SHP77 (cell line): ENCODE results near the gene HM13.
"Not testable (repeated sequence)": the region's sequence is repeated elsewhere in the genome, so short reads cannot be mapped to it uniquely, and the experiment has no call there.

Source experiments
- DNase-seq, 2 experiments: peaks; one replicate each; lab custom pipeline; 2025; lab: John Stamatoyannopoulos, UW

The HM13 gene

GRCh38 chr20:31543966-31544598, 29.8 kb downstream of the HM13 start:
- DNase-seq: no peak

- no peak for DNase-seq
Observed at GRCh38 chr20:31544600-31544999, 30.4 kb downstream of the HM13 start.

GRCh38 chr20:31545621-31546040, 31.4 kb downstream of the HM13 start:
- not testable (repeated sequence) for DNase-seq

DNA sequence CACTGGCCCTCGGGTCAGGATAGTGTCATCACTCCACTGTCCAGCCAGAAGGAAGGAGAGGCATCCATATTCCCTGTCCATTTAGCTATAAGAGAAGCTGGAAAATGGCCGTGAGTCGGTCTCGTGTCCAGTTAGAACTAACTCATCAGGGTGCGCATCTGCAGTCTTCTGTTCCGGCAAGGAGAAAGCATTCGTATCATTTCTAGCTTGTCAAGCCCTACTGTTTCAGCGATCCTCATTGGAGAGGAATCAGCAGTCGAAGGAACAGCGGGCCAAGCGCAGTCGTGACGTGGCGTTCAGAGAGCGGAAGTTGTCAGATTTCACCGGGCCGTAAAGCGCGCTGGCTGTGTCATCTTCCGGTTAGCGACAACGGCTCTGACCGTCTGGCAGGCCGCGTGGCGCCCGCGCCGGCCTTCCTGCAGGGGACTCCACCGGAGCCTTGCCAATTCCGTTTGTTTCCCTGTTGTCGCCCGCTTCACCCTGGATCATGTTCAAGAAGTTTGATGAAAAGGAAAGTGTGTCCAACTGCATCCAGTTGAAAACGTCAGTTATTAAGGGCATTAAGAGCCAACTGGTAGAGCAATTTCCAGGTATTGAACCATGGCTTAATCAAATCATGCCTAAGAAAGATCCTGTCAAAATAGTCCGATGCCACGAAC, 32.9 kb downstream of the HM13 start:
- peak; percentile 67 to 69 for DNase-seq

GRCh38 chr20:31547720-31548298, 33.6 kb downstream of the HM13 start:
- no peak for DNase-seq

- no peak for DNase-seq
Observed at GRCh38 chr20:31548820-31549512, 34.7 kb downstream of the HM13 start.

DNA sequence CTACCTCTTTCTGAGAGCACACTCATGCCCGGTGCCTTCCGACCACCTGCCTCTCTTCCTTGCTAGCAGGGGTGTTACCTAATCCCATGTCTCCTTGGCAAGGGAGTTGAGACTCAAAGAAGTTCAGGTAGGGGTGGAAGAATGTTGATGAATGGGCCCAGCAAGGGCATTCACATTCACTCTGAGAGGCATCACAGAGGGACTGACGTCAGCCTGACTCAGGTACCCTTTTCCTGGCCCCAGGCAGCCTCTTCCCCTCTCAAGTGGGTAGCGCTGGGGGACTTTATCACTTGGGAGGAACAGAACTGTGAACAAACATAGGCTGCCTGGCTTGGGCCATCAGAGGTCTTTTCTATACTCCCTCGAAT, 35.3 kb downstream of the HM13 start:
- DNase-seq: no peak

DNA sequence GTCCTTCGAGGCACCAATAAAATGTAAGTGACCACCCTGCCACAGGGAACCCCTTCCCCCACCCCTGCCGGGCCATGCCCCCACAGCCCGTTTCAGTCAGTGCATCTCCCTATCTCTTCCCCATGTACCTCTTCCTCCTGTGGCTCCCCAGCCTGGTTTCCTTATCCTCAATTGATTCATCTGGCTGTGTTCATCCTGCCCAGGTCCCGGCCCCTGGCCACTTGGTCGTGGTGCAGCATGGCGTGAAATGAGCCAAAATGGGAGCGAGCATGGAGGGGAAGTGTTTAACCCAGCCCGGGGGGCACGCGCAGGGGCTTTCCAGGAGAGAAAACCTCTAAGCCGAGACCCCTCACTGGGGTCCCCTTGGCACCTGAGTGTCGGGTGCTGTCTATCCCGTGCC, 35.9 kb downstream of the HM13 start:
- no peak for DNase-seq

- no peak for DNase-seq
Observed at GRCh38 chr20:31551163-31552081, 37.2 kb downstream of the HM13 start.

- no peak for DNase-seq
Observed at GRCh38 chr20:31555203-31555775, 41.0 kb downstream of the HM13 start.

DNA sequence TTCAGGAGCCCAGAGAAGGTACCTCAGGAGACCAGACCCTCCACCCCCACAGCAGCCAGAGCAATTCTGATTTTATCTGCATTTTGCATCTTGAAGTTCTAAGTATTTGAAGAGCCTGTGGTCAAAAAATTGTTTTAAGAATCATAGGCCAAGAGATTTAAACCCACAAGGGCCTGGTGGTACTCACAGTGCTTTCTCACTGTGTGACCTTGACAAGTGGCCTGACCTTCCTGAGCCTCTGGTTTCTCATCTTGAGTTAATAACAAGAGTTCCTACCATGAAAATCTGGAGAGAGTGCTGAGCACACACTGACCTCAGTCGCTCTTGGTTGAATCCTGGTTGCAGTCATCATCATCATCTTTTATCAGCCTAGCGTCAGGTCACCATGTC, 45.5 kb downstream of the HM13 start:
- no peak for DNase-seq

DNA sequence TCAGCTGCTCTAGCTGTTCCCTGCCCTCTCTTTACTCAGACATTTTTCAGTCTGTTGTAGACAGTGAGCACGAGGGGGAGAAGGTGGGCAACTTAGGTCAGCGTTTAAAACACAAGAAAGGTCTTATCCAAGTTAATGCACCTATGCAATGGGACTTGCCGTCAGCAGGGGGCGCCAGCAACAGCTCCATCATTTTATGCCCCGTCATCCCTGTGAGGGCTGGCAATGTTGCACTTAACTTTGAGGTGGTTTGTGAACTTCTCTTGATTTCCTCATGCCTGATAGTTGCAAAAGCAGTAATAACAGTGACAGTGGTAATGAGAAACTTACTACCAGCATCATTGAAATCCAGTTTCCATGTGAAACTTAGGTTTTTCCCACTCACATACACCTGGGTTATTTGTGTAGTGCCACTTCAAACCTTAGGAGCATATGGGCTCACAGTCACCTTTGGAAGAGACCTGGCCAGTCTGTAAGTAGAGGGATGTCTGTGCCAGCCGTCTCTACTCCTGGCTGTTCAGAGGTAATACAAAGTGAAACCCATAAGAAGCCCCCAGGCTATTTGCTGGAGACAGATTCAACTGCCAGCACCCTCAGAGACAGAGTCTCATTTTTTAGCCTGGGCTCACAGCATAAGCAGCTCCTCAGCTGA, 46.0 kb downstream of the HM13 start:
- peak; percentile 57 to 66 for DNase-seq

- DNase-seq: no peak
Observed at GRCh38 chr20:31560746-31561598, 46.7 kb downstream of the HM13 start.

- no peak for DNase-seq
Observed at GRCh38 chr20:31562241-31562640, 48.0 kb downstream of the HM13 start.

DNA sequence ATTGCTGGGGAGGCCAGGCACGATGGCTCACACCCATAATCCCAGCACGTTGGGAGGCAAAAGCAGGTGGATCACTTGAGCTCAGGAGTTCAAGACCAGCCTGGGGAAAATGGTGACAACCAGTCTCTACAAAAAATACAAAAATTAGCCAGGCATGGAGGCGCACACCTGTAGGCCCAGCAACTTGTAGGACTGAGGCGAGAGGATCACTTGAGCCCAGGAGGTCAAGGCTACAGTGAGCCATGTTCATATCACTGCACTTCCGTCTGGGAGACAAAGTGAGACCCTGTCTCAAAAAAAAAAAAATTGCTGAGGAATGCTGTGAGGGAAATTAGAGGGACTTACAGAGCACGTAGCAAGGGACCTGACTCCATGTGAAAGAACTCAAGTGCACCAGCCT, 50.0 kb downstream of the HM13 start:
- no peak for DNase-seq

DNA sequence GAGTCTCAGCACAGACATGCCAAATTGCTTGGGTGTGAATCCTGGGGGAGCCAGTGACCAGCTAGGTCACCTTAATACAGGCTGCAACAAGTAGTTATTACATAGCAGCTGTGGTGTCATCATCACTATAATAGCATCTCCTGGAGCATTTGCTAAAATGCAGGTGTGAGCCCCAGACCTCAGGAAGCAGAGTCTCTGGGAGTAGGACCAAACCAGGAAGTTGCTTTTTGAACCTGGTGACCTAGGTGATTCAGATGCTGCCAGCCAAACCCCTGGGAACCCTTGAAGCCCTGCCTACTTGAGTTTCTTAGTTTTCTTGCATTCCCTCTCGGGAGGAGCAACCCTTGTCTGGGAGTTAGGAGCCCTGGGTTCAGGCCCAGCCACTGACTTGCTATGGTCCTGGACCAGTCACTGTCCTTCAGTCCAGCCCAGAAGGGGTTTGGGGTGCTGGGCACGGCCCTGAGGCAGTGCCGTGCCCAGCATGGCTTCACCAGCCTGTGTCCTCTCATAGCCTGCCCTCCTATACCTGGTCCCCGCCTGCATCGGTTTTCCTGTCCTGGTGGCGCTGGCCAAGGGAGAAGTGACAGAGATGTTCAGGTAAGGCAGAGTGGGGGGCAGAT, 51.6 kb downstream of the HM13 start:
- DNase-seq: no peak

DNA sequence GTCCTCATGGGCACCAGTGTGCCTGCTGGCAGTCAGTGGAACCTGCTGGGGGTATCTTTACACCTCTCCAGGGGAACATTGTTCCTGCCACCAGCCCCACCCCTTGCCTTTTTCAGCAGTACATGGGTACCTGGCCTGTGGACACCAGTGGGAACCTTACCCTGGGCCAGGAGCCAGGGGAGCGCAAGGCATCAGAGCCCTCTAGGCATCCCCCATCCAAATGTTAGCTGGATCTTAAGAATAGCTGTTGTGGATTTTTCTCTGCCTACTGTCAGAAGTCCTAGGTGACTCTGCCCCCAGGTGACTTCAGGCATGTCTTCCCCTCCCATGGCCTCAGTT, 52.0 kb downstream of the HM13 start:
- DNase-seq: no peak

DNA sequence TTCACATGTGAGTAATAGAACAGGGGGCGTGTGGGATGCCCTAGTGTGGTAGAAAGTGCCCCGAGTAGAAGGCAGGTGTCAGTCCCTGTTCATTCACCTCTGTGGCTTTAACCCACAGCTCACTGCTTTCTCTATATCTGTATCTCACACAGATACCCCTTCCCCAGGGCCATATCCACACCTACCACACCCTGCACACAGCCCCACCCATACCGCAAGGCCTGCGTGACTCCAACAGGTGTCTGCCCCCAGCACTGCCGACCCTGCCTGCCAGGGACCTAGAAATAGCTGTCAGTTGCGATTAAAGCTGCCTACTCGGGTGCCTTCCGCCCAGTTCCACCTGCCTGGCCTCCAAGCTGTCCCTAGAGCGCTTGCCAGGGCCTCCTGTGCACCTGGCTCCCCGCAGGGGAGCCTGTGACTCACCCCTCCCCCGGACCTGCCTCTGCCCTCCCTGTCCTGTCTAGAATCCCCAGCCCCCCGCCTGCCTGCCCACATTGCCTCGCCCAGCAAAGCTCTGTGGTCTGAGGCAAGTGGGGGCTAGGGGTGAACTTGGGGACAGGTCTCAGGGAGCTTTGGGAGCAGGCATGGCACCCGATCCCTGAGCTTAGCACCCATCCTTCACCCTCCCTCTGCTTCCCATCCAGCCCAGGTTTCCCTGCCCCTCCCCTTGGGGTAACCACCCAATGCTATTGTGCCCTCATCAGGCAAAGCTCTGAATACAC, 52.6 kb downstream of the HM13 start:
- DNase-seq: peak; percentile 68 to 81

DNA sequence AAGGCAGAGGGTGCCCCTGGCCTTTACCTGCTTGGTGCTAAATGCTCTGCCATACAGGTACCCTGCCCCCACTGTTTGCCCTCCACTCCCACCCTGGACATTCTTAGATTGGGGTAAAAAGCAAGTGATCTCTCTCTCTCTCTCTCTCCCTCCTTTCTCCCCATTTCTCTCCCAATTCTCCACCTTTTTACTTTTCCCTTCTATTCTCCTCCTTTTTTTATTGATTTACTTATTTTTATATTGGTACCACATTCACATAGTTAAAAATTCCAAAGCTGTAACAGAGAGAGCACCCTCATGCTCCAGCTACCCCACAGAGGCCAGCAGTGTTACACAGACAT, 53.1 kb downstream of the HM13 start:
- DNase-seq: no peak
